ENCODE data around the gene DCN.

- TF ChIP-seq CTCF (IDR thresholded peaks at IDR 0.05) (no peak), POLR2AphosphoS5 (IDR thresholded peaks at IDR 0.05) (no peak)
These were observed 87.7 kb downstream of the DCN start for GRCh38 chr12:91094957-91095356.

Measured in prostate gland (tissue), 2 donors.